Measurements from ENCODE around the gene PPP2CA.

- no peak for TF ChIP-seq CTCF (conservative IDR thresholded peaks at IDR 0.05; ENCODE audit: low read length)
- TF ChIP-seq EZH2phosphoT487 (IDR thresholded peaks at IDR 0.05; ENCODE audit: borderline replicate concordance) = no peak
Measured at GRCh38 chr5:134203630-134204029, 22.2 kb downstream of the PPP2CA start.
